Activated CD8-positive, alpha-beta memory T cell treated with anti-CD3 and anti-CD28 coated beads, Interleukin-2, amount 50 U/mL, for 1 hour (primary cell): ENCODE measurements around the gene MOB3B.

ENCODE experiments used
- DNase-seq: peaks from one replicate; pipeline ENCODE4 v3.0.0-alpha.2; 2020; ENCODE audit errors: extremely low read depth

Gene MOB3B

GRCh38 chr9:27367175-27367798 lies 162.3 kb downstream of the MOB3B start:
- no peak for DNase-seq

GRCh38 chr9:27365707-27366376 lies 163.8 kb downstream of the MOB3B start:
- DNase-seq = no peak

GRCh38 chr9:27362447-27363210 lies 167.0 kb downstream of the MOB3B start:
- no peak for DNase-seq

GRCh38 chr9:27361492-27361891 lies 168.1 kb downstream of the MOB3B start:
- no peak for DNase-seq

GRCh38 chr9:27359763-27360162 lies 169.9 kb downstream of the MOB3B start:
- no peak for DNase-seq

GRCh38 chr9:27358007-27358406 lies 171.6 kb downstream of the MOB3B start:
- no peak for DNase-seq

- DNase-seq = no peak
Measured at GRCh38 chr9:27356446-27356845, 173.2 kb downstream of the MOB3B start.

- no peak for DNase-seq
Measured at GRCh38 chr9:27355166-27355565, 174.4 kb downstream of the MOB3B start.

- no peak for DNase-seq
Measured at GRCh38 chr9:27353474-27354229, 176.0 kb downstream of the MOB3B start.

GRCh38 chr9:27353166-27353473 lies 176.5 kb downstream of the MOB3B start:
- no peak for DNase-seq

- no peak for DNase-seq
Measured at GRCh38 chr9:27352457-27353165, 177.0 kb downstream of the MOB3B start.

GRCh38 chr9:27351438-27351837 lies 178.2 kb downstream of the MOB3B start:
- DNase-seq = no peak

GRCh38 chr9:27350382-27350976 lies 179.1 kb downstream of the MOB3B start:
- no peak for DNase-seq

- DNase-seq = no peak
Measured at GRCh38 chr9:27349698-27350080, 179.9 kb downstream of the MOB3B start.

GRCh38 chr9:27348785-27349697 lies 180.6 kb downstream of the MOB3B start:
- no peak for DNase-seq

GRCh38 chr9:27347889-27348288 lies 181.7 kb downstream of the MOB3B start:
- no peak for DNase-seq

GRCh38 chr9:27344776-27345175 lies 184.8 kb downstream of the MOB3B start:
- no peak for DNase-seq

GRCh38 chr9:27341545-27342294 lies 187.9 kb downstream of the MOB3B start:
- no peak for DNase-seq

GRCh38 chr9:27340961-27341511 lies 188.6 kb downstream of the MOB3B start:
- no peak for DNase-seq
